Kasumi-1 (cell line): ENCODE measurements around the gene GNLY.

Experiments used
- DNase-seq, 2 experiments: peaks; one replicate each; lab custom pipeline; 2025; lab: John Stamatoyannopoulos, UW

GNLY gene

DNA sequence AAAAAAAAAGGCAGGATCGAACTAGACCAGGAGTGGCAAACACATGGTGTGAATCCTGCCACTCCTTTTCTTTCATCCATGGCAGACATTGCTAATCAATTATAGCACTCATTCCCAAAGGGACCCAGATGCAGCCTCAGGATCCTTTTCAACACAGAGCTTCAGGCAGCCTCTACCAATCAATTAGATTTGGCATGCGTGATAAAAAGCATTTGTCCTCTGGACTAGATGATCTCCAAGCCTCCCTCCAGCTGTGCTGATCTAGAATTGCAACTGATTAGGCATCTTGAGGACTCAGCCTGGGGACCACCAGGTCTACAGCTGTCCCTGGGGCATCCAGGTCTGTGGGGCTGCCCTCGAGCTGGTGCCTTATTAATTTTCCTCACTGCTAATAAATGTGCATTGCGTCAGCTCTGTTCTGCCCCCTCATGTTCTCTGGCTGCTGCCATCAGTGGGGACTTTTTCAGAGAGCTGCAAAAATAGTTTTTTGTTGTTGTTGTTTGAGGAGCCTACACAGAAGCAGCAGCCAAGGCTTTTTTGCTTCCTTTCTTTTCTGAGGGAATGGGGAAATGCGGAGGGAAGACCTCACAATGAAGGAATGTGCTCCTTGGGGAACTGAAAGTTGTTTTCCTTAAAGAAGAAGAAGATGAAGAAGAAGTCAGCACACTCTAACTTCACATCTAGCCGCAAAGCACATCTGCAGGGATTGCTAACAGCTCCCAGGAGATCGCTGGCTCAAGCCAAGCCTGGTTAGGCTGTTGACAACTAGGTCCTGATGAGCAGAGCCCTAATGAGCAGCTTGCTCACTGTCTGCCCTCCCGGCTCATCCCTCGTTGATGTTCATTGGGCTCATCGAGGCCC lies 50.8 kb downstream of the GNLY start:
- no peak for DNase-seq

GRCh38 chr2:85745619-85746018 lies 51.5 kb downstream of the GNLY start:
- no peak for DNase-seq

DNA sequence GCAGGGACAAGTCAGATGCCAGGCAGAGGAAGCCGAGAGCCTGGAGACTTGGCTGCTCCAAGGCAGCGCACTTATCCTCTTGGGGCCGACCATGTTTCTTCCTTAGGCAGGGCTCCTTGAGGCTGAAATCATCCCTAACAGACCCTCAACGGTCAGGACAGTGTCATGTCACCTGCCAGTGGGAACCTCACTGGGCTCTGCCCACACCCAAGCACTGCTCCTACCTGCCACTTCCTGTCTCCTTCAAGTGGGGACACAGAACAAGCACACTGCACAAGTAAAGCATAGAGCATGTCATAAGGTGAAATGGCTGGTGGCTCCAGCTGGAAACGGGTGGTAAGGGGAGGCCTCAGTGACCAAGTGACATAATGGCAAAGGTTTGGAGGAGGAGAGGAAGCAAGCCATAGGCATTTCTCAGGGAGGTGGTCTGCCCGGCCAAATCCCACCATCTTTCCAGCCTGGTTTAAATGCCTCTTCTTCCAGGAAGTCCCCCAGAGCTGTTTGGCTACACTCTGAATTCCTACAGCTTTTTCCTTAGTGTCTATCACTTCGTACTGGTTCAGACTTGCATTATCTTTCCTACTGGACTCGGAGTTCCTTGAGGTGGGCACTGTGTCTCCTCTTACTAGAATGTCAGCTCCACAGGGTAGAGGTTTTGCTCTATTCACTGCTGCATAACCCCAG lies 52.3 kb downstream of the GNLY start:
- no peak for DNase-seq

- no peak for DNase-seq
These were observed 53.3 kb downstream of the GNLY start for GRCh38 chr2:85747441-85747840.

DNA sequence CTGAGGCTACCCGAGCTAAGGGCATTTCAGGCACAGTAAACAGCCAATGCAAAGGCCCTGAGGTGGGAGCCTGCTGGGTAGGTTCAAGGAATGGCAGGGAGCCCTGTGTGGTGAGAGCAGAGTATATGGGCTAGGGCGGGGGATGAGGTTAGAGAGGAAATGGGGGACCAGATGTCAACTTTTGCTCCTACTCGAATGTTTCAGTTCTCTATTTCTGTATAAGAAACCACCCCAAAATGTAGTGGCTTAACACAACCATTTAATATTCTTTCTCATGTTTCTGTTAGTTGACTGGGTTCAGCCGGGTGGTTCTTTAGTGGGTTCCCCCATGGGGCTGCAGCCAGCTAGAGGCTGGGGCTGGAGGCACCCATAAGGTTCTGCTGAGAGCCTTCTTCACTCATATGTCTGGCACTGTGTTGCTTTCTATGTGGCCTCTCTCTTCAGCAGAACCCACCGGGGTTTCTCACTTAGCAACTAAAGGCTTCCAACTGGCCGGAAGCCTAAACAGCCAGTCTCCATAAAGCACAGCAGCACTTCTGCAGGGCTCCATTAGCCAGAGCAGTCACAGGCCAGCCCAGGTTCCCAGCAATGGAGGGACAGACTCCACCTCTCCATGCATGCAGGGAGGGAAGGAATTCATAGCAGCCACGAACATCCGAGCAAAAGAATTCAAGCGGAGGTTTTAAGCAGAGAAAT lies 54.0 kb downstream of the GNLY start:
- no peak for DNase-seq
